Measurements from ENCODE around the gene UBASH3A.

UBASH3A gene

GRCh38 chr21:42403611-42404231, at the start of gene UBASH3A:
Gene UBASH3A, plus strand, starts transcription at chr21:42403902. Its CDS starts 44 bp downstream, at chr21:42403946.
- peak; percentile 78 for DNase-seq (ENCODE audit: low spot score)

GRCh38 chr21:42356046-42356445, 47.7 kb upstream of the UBASH3A start:
- DNase-seq (ENCODE audit: low spot score) = no peak

GRCh38 chr21:42356650-42357049, 47.1 kb upstream of the UBASH3A start:
- DNase-seq (ENCODE audit: low spot score) = no peak

- no peak for DNase-seq (ENCODE audit: low spot score)
Measured at GRCh38 chr21:42357307-42357706, 46.4 kb upstream of the UBASH3A start.

GRCh38 chr21:42358261-42358660, 45.4 kb upstream of the UBASH3A start:
- no peak for DNase-seq (ENCODE audit: low spot score)

GRCh38 chr21:42358937-42359336, 44.8 kb upstream of the UBASH3A start:
- DNase-seq (ENCODE audit: low spot score) = no peak

GRCh38 chr21:42360317-42360716, 43.4 kb upstream of the UBASH3A start:
- DNase-seq (ENCODE audit: low spot score) = no peak

GRCh38 chr21:42361286-42361685, 42.4 kb upstream of the UBASH3A start:
- no peak for DNase-seq (ENCODE audit: low spot score)

GRCh38 chr21:42362198-42362597, 41.5 kb upstream of the UBASH3A start:
- DNase-seq (ENCODE audit: low spot score) = no peak

GRCh38 chr21:42362700-42363099, 41.0 kb upstream of the UBASH3A start:
- DNase-seq (ENCODE audit: low spot score) = no peak

- no peak for DNase-seq (ENCODE audit: low spot score)
Measured at GRCh38 chr21:42363312-42363711, 40.4 kb upstream of the UBASH3A start.

GRCh38 chr21:42364304-42364865, 39.3 kb upstream of the UBASH3A start:
- DNase-seq (ENCODE audit: low spot score) = no peak

- no peak for DNase-seq (ENCODE audit: low spot score)
Measured at GRCh38 chr21:42365770-42366169, 37.9 kb upstream of the UBASH3A start.

- no peak for DNase-seq (ENCODE audit: low spot score)
Measured at GRCh38 chr21:42366292-42367010, 37.3 kb upstream of the UBASH3A start, which contains the start of gene TFF1. Gene TFF1, minus strand, starts transcription at chr21:42366535. Its CDS starts 40 bp downstream, at chr21:42366495.

- DNase-seq (ENCODE audit: low spot score) = no peak
Measured at GRCh38 chr21:42367367-42368165, 36.1 kb upstream of the UBASH3A start.

- no peak for DNase-seq (ENCODE audit: low spot score)
Measured at GRCh38 chr21:42369821-42370220, 33.9 kb upstream of the UBASH3A start.

- no peak for DNase-seq (ENCODE audit: low spot score)
Measured at GRCh38 chr21:42370894-42371654, 32.6 kb upstream of the UBASH3A start.

GRCh38 chr21:42373196-42373907, 30.4 kb upstream of the UBASH3A start:
- no peak for DNase-seq (ENCODE audit: low spot score)

- DNase-seq (ENCODE audit: low spot score) = no peak
Measured at GRCh38 chr21:42373908-42374455, 29.7 kb upstream of the UBASH3A start.

- no peak for DNase-seq (ENCODE audit: low spot score)
Measured at GRCh38 chr21:42374457-42374856, 29.2 kb upstream of the UBASH3A start.
